Measurements from ENCODE around the gene SLCO4A1.

The SLCO4A1 gene

DNA sequence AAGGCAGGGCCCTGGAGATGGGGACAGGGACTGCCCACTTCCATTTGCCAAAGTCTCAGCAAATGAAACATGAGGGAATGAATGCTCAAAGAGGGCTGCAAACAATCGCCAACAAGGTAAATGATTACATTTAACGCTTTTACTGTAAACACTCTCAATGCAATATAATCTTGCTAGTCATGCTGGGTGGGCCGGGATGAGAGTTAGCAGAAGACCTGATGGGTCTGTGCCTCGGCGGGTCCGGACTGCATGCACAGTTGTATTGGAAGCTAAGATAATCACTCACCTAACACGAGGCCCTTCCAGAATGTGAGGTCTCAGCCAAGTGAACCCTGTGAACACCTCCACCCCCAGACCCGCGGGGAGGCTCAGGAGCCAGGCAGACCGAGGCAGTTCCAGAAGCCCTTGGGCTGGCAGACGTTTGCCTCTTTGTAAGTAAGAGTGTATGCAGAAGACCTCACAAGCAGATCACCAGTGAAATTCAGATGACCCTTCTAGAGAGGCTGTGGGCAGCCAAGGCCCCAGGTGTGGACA lies 4.7 kb upstream of the SLCO4A1 start:
- Histone ChIP-seq H3K27me3 (no peaks in the 10 kb centered on the region), H3K36me3 (no peaks in the 10 kb centered on the region), H3K4me3 (ENCODE audit: low read depth, low read length) (no peak overlapping the region), H3K9me3 (no peaks in the 10 kb centered on the region), H3K4me1 (peaks cover 8% of the 10 kb centered on the region)
- no peak for DNase-seq
- TF ChIP-seq, protein P1, sequence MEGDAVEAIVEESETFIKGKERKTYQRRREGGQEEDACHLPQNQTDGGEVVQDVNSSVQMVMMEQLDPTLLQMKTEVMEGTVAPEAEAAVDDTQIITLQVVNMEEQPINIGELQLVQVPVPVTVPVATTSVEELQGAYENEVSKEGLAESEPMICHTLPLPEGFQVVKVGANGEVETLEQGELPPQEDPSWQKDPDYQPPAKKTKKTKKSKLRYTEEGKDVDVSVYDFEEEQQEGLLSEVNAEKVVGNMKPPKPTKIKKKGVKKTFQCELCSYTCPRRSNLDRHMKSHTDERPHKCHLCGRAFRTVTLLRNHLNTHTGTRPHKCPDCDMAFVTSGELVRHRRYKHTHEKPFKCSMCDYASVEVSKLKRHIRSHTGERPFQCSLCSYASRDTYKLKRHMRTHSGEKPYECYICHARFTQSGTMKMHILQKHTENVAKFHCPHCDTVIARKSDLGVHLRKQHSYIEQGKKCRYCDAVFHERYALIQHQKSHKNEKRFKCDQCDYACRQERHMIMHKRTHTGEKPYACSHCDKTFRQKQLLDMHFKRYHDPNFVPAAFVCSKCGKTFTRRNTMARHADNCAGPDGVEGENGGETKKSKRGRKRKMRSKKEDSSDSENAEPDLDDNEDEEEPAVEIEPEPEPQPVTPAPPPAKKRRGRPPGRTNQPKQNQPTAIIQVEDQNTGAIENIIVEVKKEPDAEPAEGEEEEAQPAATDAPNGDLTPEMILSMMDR (IDR thresholded peaks at IDR 0.05; ENCODE audit: low read depth, low read length): no peak

DNA sequence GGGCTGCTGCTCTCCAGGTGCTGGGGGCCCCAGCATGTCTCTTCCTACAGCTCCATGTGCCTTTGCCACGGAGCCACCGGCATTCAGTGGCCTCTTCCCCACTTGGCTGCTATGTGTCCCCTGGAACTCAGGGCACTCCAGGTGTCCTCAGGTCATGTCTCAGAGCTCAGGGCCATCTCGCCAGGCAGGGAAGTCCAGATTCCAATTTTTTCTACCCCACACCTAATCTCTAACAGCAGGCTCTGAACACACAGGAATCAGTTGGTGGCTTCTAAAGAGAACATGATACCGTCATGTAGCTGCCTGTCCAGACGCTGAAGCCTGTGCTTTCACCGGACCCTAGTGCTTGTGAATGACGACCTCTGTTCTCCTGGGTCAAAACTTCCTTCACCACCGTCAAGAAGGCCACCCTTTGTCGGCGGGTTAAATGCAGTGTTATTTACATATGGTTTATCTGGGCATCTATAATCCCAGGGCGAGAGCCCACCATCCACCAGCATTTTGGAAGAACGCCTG lies 4.2 kb upstream of the SLCO4A1 start:
- TF ChIP-seq, protein P1 (IDR thresholded peaks at IDR 0.05; ENCODE audit: low read depth, low read length): no peak
- Histone ChIP-seq H3K9me3 (no peaks in the 10 kb centered on the region), H3K4me3 (ENCODE audit: low read depth, low read length) (no peak overlapping the region), H3K4me1 (peaks cover 6% of the 10 kb centered on the region), H3K36me3 (no peaks in the 10 kb centered on the region), H3K27me3 (no peaks in the 10 kb centered on the region)
- no peak for DNase-seq

DNA sequence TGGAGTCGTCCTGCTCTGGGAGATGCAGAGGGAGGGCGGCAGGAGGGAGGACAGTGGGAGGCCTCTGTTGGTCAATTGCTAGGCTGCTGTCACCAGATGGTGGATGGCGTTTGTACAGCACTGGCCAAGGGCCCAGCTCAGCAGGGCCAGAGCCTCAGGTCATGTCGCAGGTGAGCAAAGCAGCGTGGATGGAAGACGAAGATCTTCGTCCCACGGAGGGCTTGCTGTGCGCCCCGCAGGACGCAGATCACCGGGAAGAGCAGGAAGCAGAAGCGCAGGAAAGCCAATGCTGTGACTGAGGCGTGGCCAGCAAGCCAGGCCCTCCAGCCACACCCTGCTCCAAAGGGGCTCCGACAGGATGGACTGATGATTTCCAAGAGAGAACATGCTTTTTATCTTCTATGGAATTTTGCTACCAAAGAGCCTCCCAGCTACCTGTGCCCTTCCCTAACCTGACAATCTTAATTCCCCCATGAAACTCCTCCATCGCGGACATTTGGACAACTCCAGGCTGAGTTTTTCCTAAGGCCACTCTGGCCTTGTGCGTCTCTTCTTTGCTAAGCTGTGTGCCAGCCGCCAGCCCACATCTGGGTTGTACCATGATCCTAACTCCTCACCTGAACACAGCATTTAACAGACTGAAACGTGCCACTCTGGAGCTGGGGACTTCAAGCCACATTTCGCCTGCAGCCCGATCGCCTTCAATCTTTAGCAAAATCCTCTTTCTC lies 3.5 kb upstream of the SLCO4A1 start:
- H3K27me3 ChIP-seq: no peaks in the 10 kb centered on the region
- TF ChIP-seq, protein P1 (IDR thresholded peaks at IDR 0.05; ENCODE audit: low read depth, low read length): no peak
- no peaks in the 10 kb centered on the region for H3K36me3 ChIP-seq
- no peak overlapping the region for H3K4me3 ChIP-seq (ENCODE audit: low read depth, low read length)
- DNase-seq: no peak
- H3K9me3 ChIP-seq: no peaks in the 10 kb centered on the region
- H3K4me1 ChIP-seq: peaks cover 6% of the 10 kb centered on the region

DNA sequence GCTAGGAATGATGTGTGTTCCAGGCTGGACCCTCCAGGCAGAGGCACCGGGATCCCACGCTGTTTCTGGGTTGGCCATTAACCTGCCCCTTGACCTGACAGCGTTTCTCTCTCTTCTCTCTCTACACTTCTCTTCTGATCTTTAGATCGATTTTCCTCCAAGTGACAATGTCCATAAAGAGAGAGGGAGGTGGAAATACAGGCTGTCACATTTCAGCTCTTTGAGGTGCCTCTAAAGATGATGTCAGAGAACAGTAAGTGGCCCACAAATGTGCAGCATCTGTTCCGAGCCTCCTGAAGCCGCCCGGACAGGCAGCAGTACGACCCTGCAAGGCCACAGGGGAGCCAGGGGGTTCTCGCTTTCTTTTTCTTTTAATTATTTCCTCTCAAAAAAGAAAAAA lies 2.5 kb upstream of the SLCO4A1 start:
- TF ChIP-seq, protein P1 (IDR thresholded peaks at IDR 0.05; ENCODE audit: low read depth, low read length): no peak
- H3K9me3 ChIP-seq: no peaks in the 10 kb centered on the region
- H3K27me3 ChIP-seq: no peaks in the 10 kb centered on the region
- DNase-seq: no peak
- 0 out of 2 replicates have a peak, but pooled peaks cover 3% of the 10 kb centered on the region for H3K36me3 ChIP-seq
- no peak overlapping the region for H3K4me3 ChIP-seq (ENCODE audit: low read depth, low read length)
- H3K4me1 ChIP-seq: peaks cover 6% of the 10 kb centered on the region

DNA sequence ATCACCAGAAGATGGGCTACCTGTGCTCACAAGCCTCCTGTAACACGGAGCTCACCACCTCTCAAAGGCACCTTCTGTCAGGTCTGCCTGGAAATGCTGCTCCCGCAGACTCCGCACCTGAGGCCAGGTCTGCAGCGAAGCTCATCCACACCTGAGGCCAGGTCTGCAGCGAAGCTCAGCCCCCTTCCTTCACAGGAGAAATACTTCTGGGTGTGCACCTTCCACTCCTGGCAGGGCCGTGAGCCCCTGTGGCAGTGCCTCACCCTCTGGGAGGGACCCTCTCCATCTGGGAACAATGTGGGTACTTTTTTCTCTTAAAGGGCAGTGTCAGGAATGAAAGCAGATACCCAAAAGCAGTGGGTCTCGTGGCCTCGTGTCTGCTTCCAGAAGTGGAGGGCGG lies 1.4 kb upstream of the SLCO4A1 start:
- Histone ChIP-seq H3K27me3 (no peaks in the 10 kb centered on the region), H3K4me1 (peaks cover 6% of the 10 kb centered on the region), H3K36me3 (0 out of 2 replicates have a peak, but pooled peaks cover 3% of the 10 kb centered on the region), H3K4me3 (ENCODE audit: low read depth, low read length) (no peak overlapping the region), H3K9me3 (no peaks in the 10 kb centered on the region)
- no peak for DNase-seq
- TF ChIP-seq, protein P1 (IDR thresholded peaks at IDR 0.05; ENCODE audit: low read depth, low read length): no peak
